Liver (tissue), 9 donors: ENCODE results near the gene PON1. TPM values are rescaled to one million over a fixed set of nuclear protein-coding genes. Genes with fewer than 3 reads are reported as not detected.

Experiments used
- DNase-seq: peaks from one replicate; pipeline ENCODE4 v3.0.0-alpha.2; 2017; ENCODE audit warnings: low spot score
- H3K27ac ChIP-seq, 2 donors: one replicate each; pipeline ENCODE4 v1.7.0; 2013; ENCODE audit warnings: inconsistent platforms in 2 of 2, low read length in 2 of 2, control low read depth in 1 of 2, low read depth in 1 of 2, mild to moderate bottlenecking in 1 of 2
- H3K27me3 ChIP-seq, 4 donors: one replicate each; pipeline versions ENCODE4 v1.6.1 to v1.7.0; 2013; ENCODE audit warnings: low read length in 3 of 4, inconsistent platforms in 1 of 4, mild to moderate bottlenecking in 1 of 4, moderate library complexity in 1 of 4; ENCODE audit not compliant: control insufficient read depth in 4 of 4, insufficient read depth in 4 of 4
- H3K36me3 ChIP-seq, 4 donors: one replicate each; pipeline versions ENCODE4 v1.6.1 to v1.7.0; 2013; ENCODE audit warnings: low read length in 3 of 4, mild to moderate bottlenecking in 3 of 4, low read depth in 1 of 4, moderate library complexity in 1 of 4; ENCODE audit not compliant: control insufficient read depth in 4 of 4, insufficient read depth in 3 of 4
- H3K4me1 ChIP-seq, 4 donors: one replicate each; pipeline versions ENCODE4 v1.6.1 to v1.7.0; 2013; ENCODE audit warnings: low read length in 3 of 4, mild to moderate bottlenecking in 3 of 4, moderate library complexity in 1 of 4; ENCODE audit not compliant: control insufficient read depth in 4 of 4, insufficient read depth in 4 of 4
- H3K4me3 ChIP-seq, 3 donors: one replicate each; pipeline versions ENCODE4 v1.6.1 to v1.7.0; 2013; ENCODE audit warnings: low read length in 3 of 3, control low read depth in 1 of 3, low read depth in 1 of 3, mild to moderate bottlenecking in 1 of 3
- H3K9ac ChIP-seq, 2 donors: one replicate each; pipeline ENCODE4 v1.7.0; 2013; ENCODE audit warnings: low read length in 2 of 2, mild to moderate bottlenecking in 2 of 2, moderate library complexity in 2 of 2, control low read depth in 1 of 2, low read depth in 1 of 2
- H3K9me3 ChIP-seq, 4 donors: one replicate each; pipeline versions ENCODE4 v1.6.1 to v1.7.0; 2013; ENCODE audit warnings: low read length in 3 of 4; ENCODE audit not compliant: control insufficient read depth in 4 of 4
- ATF3 ChIP-seq: IDR thresholded peaks from 2 replicates; pipeline ENCODE4 v1.6.1; 2016; ENCODE audit warnings: antibody characterized with exemption
- CTCF ChIP-seq: fragments of 150-350 bp; IDR thresholded peaks from 2 replicates; pipeline ENCODE4 v1.5.1; 2017; ENCODE audit warnings: improper control_type of control experiment, low read depth, low read length; ENCODE audit not compliant: missing input control
- EGR1 ChIP-seq, 2 donors: IDR thresholded peaks; 2 replicates each; pipeline ENCODE4 v1.6.1; 2016 to 2018; ENCODE audit warnings: antibody characterized with exemption in 2 of 2, low read depth in 2 of 2
- FOXA1 ChIP-seq: IDR thresholded peaks from 2 replicates; pipeline ENCODE4 v1.6.1; 2016; ENCODE audit warnings: antibody characterized with exemption
- FOXA2 ChIP-seq: IDR thresholded peaks from 2 replicates; pipeline ENCODE4 v1.6.1; 2016; ENCODE audit warnings: antibody characterized with exemption
- HNF4A ChIP-seq, 2 donors: conservative IDR thresholded peaks; 2 replicates each; pipeline ENCODE4 v1.6.1; 2016; ENCODE audit warnings: antibody characterized with exemption in 2 of 2, mild to moderate bottlenecking in 2 of 2
- HNF4G ChIP-seq: IDR thresholded peaks from 2 replicates; pipeline ENCODE4 v1.6.1; 2016; ENCODE audit warnings: antibody characterized with exemption
- MAX ChIP-seq: IDR thresholded peaks from 2 replicates; pipeline ENCODE4 v1.6.1; 2016; ENCODE audit warnings: antibody characterized with exemption
- NR2F2 ChIP-seq: IDR thresholded peaks from 2 replicates; pipeline ENCODE4 v1.6.1; 2016; ENCODE audit warnings: antibody characterized with exemption
- RAD21 ChIP-seq, 2 donors: IDR thresholded peaks; 2 replicates each; pipeline ENCODE4 v1.6.1; 2016; ENCODE audit warnings: antibody characterized with exemption in 2 of 2, mild to moderate bottlenecking in 2 of 2
- REST ChIP-seq: IDR thresholded peaks from 2 replicates; pipeline ENCODE4 v1.6.1; 2016; ENCODE audit warnings: antibody characterized with exemption, mild to moderate bottlenecking
- RXRA ChIP-seq, 2 donors: IDR thresholded peaks; 2 replicates each; pipeline ENCODE4 v1.6.1; 2017 to 2018; ENCODE audit warnings: antibody characterized with exemption in 2 of 2, mild to moderate bottlenecking in 1 of 2
- SP1 ChIP-seq: IDR thresholded peaks from 2 replicates; pipeline ENCODE4 v1.6.1; 2018; ENCODE audit warnings: antibody characterized with exemption, mild to moderate bottlenecking
- TAF1 ChIP-seq: conservative IDR thresholded peaks from 2 replicates; pipeline ENCODE4 v1.6.1; 2016; ENCODE audit warnings: antibody characterized with exemption, mild to moderate bottlenecking
- YY1 ChIP-seq: IDR thresholded peaks from 2 replicates; pipeline ENCODE4 v1.6.1; 2016; ENCODE audit warnings: antibody characterized with exemption, mild to moderate bottlenecking
- ZBTB33 ChIP-seq: IDR thresholded peaks from 2 replicates; pipeline ENCODE4 v1.6.1; 2016; ENCODE audit warnings: antibody characterized with exemption
- WGBS: extraction: QIAGEN DNeasy Blood & Tissue Kit; methylation state at CpG from one replicate; pipeline ENCODE4 v1.1.7; 2013; 5-methylcytosine and 5-hydroxymethylcytosine counted together
- polyA plus RNA-seq, 2 donors: library from polyadenylated mRNA; stranded (reverse) in 1 of 2; unstranded in 1 of 2; fragments of 200-250 nt in 1 of 2; fragments of >200 nt in 1 of 2; fragmentation: Nextera tagmentation in 1 of 2; extraction: Ambion mirVana in 1 of 2; gene quantifications; one replicate each; pipeline versions ENCODE4 v1.2.1 to v1.2.3, GENCODE V29; 2013 to 2015
- total RNA-seq, 2 donors: library from RNA; depleted of rRNA; stranded (reverse); fragments of >200 nt; gene quantifications; one replicate each; pipeline ENCODE4 v1.2.3, GENCODE V29; 2014
- donor health status: healthy.
- donor health status: healthy.
- donor health status: healthy.
- donor health status: healthy.
- donor health status: healthy.

Gene PON1
- total and polyA plus RNA-seq, 4 donors: 54.8 to 1,101 (median 207) TPM

- no peak for DNase-seq
- no peaks in the 10 kb centered on the region for H3K27me3 ChIP-seq
- H3K4me3 ChIP-seq: peak overlapping the region; percentile 51 to 64 (median 59)
- no peaks in the 10 kb centered on the region for H3K9me3 ChIP-seq
- peak overlapping the region in 1 of 2 donors; percentile 62 for H3K9ac ChIP-seq
- peak overlapping the region; percentile 42 to 69 for H3K27ac ChIP-seq
- TF ChIP-seq RAD21 (IDR thresholded peaks at IDR 0.05) (no peak), RXRA (IDR thresholded peaks at IDR 0.05) (no peak), HNF4A (conservative IDR thresholded peaks at IDR 0.05) (no peak), HNF4G (no peak), FOXA2 (no peak), NR2F2 (no peak)
- H3K4me1 ChIP-seq: peaks cover 4 to 37% (median 22%) of the 10 kb centered on the region in 4 donors
- no peaks in the 10 kb centered on the region for H3K36me3 ChIP-seq
- WGBS: 97% methylated on average over 1 of the region's 1 CpG
These were observed 6.6 kb upstream of the PON1 start for GRCh38 chr7:95330961-95331337.

GRCh38 chr7:95330204-95330960 lies 6.0 kb upstream of the PON1 start:
- Histone ChIP-seq H3K4me3 (peak overlapping the region; percentile 51 to 64 (median 59)), H3K27ac (peak overlapping the region; percentile 42 to 69), H3K9me3 (no peaks in the 10 kb centered on the region), H3K4me1 (peaks cover 2 to 32% (median 18%) of the 10 kb centered on the region in 4 donors), H3K36me3 (no peaks in the 10 kb centered on the region), H3K9ac (peak overlapping the region; percentile 0 to 33), H3K27me3 (no peaks in the 10 kb centered on the region)
- 9% methylated on average over 4 of the region's 4 CpGs for WGBS
- DNase-seq: no peak
- TF ChIP-seq FOXA1 (no peak), FOXA2 (no peak), YY1 (peak; percentile 24), RXRA (IDR thresholded peaks at IDR 0.05) (no peak), HNF4G (peak; percentile 11), EGR1 (IDR thresholded peaks at IDR 0.05; ENCODE audit: low read depth in 2 of 2) (no peak), REST (no peak), ATF3 (no peak), SP1 (no peak), HNF4A (conservative IDR thresholded peaks at IDR 0.05) (peak; percentile 59 to 62), CTCF (no peak), TAF1 (no peak), MAX (no peak), ZBTB33 (no peak), RAD21 (IDR thresholded peaks at IDR 0.05) (no peak)
